CD4-positive, alpha-beta T cell treated with Interleukin-6 for 4 hours (primary cell): Measurements from ENCODE around the gene CLDN25.
A peak's percentile ranks its signal among the peaks of the same experiment; 100 is the strongest.
"Not testable (repeated sequence)": the region's sequence is repeated elsewhere in the genome, so short reads cannot be mapped to it uniquely, and the experiment has no call there.

ENCODE experiments used
- DNase-seq: peaks from one replicate; pipeline ENCODE4 v3.0.0-alpha.2; 2020; ENCODE audit warnings: mixed read lengths

Gene CLDN25

DNA sequence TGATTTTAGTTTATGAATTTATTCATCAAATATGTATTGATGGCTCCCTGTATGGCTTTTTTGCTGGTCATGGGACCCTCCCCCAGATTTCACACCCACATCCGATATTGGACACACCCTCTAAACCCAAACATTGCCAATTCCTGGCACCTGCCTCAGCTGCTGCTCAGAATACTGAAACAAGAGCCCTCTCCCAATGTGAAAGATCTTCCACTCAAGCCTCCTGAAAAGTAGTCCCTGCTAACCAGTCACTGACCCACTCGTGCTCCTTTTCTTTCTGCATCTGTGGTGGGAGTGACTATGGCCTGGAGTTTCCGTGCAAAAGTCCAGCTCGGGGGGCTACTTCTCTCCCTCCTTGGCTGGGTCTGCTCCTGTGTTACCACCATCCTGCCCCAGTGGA is at the start of gene CLDN25:
CLDN25 (plus strand) TSS at position 301 of the 400 bp plus-strand sequence; CDS start at position 301, 0 bp downstream.
- DNase-seq = no peak

DNA sequence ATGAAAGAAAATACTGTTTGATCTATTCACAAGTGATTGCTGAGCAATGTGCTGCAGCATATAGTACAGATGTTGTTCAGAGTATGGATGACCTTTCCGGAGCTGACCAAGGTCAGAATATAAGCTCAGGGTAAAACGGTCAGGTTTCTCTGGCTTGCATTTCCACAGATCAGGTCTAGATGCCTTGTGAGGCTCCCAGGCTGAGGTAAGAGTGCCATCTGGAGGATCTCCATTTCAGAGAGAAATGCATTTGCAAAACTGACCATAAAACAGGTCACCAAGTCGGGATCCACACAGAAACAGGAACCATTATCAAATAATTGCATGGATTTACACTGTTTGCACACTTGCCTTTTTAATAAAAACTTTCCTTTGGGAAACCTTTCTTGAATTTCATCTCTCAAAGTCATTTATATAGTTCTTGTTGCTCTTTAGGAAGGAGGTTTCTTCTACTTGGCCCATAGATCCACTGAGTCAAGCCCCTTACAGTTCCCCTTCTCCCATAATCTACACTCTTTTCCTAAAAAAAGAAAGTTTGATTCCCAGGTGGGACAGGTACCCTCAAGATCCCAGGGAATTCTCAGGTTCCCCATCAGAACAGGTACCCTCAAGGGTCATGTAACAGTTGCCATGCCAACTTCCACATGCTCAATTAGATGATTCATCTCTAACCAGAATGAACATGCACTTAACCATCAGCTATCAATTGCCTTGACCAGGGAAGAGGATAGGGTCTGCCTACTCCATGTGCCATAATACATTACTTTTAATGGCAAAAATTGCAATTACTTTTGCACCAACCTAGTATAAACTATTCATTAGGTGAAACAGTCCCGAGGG is 48.5 kb upstream of the CLDN25 start:
- DNase-seq = no peak

DNA sequence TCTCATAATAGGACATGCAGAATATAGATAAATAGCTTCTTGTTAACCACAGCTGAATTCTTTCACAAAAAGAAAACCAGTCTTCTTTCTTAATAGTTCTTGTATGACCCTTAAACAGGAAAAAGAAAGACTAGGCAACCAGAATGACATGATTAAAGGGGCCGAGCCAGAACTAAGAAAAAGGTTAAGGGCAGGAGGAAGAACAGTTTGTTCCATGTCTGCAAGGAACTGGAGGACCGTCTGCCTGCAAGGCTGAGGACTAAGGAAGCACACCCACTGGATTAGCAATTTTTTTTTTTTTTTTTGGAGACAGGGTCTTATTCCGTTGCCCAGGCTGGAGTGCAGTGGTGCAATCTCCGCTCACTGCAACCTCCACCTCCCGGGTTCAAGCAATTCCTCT is 47.5 kb upstream of the CLDN25 start:
- no peak for DNase-seq

DNA sequence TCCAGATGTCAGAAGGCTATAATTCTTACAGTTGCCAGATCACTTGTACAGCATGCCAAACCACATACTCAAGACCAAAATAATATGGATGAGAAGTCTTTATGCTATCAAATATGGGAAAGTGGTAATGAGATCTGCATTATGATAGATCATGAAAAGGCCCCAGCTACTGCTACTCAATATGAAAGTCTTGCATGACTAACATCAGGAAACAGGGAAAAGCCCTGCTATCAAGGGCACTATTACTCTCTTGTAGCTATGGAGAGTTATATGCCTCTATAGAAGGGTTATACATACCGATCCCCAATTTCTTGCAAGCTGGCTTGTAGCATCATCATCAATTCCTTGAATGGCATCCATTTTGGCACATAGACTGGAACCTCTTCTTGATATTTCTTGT is 43.3 kb upstream of the CLDN25 start:
- no peak for DNase-seq

DNA sequence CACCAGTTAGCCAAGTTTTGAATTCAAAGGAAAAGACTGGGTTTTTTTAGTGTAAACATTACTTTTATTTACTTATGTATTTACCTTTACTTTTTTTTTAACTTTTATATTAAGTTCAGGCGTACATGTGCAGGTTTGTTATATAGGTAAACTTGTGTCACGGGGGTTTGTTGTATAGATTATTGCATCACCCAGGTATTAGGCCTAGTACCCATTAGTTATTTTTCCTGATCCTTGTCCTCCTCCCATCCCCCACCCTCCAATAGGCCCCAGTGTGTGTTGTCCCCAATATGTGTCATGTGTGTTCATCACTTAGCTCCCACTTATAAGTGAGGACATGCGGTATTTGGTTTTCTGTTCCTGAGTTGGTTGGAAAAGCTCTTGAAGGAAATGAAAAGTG is 26.7 kb upstream of the CLDN25 start:
- DNase-seq = no peak

DNA sequence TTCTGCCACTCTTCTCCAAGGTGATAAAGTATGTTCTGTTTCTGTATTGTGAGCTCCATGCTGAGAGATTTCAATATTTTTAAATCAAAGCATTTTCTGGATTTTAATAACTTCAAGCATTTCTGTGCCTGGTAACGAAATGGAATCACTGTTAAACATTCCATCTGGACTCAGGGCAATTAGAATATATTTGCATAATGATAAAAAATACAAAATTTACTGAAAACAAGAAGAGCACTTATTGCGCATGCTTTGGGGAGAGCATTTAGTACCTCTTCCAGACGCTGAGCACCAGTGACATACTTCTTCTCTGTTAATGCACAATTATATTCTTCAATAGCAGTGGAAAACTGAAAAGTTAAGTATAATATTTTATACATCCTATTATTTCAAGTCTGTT is 19.4 kb upstream of the CLDN25 start:
- DNase-seq = no peak

DNA sequence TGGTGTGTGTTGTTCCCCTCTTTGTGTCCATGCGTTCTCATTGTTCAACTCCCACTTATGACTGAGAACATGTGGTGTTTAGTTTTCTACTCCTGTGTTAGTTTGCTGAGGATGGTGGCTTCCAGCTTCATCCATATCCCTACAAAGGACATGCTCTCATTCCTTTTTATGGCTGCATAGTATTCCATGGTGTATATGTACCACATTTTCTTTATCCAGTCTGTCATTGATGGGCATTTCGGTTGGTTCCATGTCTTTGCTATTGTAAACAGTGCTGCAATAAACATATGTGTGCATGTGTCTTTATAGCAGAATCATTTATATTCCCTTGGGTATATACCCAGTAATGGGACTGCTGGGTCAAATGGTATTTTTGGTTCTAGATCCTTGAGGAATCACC is 16.6 kb upstream of the CLDN25 start:
- DNase-seq = not testable (repeated sequence)

DNA sequence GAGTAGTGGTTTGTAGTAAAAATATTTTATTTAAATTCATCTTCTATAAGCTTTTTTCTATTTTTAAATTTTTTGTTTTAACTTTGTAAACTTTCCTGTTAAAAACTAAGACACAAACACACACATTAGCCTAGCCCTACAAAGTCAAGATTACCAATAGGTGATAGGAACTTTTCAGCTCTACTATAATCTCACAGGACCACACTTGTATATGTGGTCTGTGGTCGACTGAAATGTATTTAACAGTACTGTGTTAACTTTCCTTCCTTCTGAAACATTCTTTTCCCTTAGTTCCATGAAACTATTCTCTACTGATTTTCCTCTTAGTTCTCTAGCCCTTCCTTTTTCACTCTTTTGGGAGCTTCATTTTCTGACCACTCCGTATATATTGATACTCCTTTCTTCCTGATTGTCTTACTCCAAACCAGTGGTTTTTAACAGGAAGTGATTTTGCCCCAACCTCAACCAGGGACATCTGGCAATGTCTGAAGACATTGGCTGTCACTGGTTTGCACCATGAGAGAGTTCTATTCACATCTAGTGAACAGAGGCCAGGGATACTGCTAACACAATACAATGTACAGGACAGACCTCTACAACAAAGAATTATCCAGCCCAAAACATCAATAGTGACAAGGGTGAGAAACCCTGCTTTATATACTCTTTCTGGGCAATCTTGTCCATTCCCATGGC is 14.9 kb upstream of the CLDN25 start:
- DNase-seq = no peak

DNA sequence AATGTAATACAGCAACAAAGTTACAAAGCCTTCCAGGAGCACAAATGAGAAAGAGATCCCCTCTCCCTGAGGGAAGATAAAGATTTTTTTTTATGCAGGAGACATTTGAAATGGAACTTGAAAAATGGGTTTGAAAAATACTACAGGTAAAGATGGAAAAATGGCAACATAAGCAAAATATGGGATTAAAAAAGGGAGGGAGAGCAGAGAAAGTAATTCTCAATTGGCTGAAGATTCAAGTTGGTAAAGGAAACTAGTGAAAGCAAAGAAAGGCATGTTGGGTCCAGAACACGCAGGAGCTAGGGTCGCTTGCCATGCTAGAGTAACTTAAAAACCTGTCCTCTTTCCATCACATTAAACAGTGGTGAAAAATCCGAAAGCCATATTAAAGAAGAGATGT is 7.6 kb upstream of the CLDN25 start:
- no peak for DNase-seq

DNA sequence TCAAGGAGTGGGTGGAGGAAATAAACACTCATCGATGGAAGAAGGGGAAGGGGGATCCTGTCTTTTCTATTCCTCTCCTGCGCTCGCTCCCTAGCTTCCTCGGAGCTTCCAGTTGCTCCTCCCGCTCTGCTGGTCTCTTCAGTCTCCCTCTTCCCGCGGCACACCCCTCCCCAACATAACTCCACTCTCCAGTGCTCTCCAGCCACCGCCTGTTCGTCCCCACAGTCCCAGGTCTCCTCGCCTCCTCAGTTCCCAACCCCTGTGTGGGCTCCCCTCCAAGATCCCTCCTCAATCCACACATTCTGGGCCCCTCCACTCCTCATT is 6.5 kb upstream of the CLDN25 start:
- no peak for DNase-seq

DNA sequence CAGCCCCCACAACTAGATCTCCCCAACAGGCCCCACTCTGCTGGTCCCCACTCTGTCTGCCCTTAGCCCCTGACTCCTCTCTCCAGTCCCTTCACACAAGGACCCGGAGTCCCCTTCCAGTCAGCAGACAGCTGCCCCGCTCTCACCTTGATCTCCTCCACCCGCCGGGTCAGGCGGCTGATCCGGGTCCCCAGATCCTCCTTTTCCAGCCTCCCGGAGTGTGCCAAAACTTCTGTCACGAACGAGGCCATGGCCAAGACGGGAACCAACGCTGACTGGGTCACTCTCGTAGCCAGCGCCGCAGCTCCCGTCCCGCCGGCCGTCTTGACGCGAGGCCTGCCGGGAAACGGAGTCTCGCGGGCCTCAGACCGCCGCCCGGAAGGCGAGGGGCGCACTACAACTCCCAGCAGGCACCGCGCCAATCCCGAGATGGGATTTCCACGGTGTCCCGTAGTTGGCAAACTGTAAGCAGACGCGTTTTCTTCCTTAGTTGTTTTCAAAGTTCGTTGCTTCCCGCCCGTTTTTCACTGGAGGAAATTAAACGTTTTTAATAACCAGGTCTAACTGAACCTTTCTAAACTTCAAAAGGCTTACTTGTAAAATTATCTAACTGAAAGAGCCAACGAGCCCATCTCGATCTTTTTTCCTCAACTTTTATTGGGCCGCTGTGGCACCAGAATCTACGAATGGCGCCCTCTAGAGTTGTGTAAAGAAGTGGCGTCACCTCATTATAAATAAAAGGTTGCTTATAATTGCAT is 6.0 kb upstream of the CLDN25 start, which contains the start of gene ZW10:
ZW10 (minus strand) TSS at position 277 of the 758 bp plus-strand sequence; CDS start at position 251, 26 bp downstream.
- peak; percentile 93 for DNase-seq

DNA sequence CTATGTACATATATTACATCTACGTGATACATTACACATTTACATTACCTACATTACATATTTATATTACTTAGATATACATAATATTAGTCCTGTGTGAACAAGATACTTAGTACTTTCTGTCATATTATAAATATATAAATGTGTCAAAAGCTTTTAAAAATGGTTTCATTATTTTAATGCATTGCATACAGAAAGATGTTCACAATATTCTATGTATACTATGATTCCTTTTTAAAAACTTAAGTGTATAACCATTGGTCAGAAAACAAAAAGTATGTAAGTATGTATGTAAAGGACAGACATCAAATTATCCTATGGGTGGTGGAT is 5.5 kb upstream of the CLDN25 start:
- DNase-seq = no peak

DNA sequence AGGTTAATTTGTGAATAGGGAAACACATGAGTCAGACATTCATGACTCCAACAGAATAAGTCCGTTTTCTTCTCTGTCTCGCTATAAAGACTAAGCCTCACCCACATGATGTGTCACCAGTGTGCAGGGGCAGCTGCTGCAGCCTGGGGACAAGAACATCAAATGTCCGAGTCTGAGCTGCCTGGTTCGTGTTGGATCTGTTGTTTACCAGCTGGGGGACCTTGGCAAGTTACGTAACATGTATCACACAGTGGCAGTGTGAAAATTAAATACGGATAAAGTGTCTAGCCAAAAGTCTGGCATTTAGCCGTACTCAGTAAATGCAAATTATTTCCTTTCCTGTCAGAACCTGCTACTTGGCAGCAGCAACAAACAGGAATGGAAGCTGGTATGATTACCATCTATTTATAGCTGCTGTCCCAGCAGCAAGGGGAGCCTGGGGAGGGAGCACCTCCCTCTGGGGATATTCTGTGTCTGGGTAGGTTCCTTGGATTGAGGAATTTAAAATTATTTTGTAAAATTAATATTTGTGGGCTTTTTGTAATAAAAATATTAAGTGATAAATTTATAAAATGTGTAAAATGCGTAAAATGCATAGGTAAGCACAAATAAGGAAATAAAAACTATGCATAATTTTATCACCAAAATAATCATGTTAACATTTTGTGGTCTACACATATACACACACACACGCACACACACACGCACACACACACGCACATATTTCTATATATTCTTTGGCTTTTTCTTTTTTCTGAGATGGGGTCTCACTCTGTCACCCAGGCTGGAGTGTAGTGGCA is 1.3 kb upstream of the CLDN25 start:
- DNase-seq = no peak

DNA sequence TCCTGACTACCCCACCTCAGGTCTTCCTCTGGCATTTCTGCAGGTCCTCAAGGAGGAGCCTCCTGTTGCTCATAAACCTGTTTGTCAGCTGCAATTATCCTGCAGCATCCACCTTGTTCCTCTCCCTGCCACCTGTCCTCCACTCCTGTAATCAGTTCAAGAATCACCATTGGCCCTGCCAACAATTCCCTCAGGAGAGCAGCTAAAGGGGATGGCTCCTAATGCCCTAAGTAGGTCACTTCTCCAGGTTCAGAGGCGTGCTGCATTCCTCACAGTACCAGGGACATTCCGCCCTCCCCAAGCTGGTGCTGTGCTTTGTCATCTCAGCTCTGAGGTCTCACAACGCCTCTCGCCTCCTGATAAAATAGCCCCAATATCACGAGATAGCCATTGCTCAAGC is 2.1 kb downstream of the CLDN25 start:
- DNase-seq = no peak

DNA sequence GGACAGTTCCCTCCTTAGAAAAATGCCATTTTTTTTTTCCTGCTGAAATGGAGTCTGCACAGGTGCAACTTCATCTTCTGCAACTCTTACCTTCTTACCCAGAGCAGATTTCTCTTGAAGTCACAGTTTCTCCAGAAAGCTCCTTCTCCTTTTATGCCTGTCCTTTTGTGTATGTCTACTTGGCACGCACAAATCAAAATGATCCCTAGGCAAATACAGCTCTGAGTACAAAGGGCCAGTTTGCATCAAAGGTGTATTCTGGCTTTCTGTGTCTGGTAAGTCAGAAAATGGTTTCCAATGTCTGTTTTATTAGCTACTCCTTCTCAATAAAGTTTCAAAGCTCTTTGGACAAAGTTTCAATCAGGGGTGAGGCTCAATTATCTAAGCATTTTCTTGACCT is 2.5 kb downstream of the CLDN25 start:
- no peak for DNase-seq

DNA sequence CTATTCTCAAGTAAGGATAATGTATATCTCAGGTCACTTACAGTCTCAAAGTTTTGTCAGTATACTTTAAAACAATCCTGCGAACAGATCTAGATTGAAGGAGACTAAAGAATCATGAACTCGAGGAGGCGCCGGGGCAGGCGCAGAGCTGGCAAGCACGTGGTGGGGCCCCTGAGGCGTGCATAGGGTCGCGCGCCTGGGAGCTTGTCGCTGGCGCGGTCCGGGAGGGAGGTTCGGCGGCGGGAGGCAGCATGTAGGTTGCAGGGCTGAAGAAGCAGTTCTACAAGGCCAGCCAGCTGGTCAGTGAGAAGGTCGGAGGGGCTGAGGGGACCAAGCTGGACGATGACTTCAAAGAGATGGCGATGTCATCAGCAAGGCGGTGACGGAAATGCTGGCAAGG is 9.4 kb downstream of the CLDN25 start:
- not testable (repeated sequence) for DNase-seq

DNA sequence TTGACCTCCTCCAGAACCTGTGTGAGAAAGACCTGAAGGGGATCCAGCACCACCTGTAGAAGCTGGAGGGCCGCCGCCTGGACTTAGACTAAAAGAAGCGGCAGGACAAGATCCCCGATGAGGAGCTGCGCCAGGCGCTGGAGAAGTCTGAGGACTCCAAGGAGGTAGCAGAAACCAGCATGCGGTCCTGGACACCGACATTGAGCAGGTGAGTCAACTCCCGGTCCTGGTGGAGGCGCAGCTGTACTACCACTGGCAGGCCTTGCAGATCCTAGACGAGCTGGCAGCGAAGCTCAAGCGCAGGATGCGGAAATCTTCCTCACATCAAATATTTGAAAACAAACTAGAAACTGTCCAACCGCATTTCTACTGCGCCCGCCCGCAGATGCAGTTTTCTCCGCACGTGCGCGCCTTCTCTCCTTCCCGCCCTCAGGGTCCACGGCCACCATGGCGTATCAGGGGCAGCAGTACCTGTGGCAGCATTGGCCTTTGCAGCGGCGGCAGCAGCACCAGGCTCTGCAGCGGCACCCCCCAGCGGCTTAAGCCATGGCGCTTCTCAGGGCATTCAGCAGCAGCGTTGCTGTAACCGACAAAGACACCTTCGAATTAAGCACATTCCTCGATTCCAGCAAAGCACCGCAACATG is 10.2 kb downstream of the CLDN25 start:
- no peak for DNase-seq

DNA sequence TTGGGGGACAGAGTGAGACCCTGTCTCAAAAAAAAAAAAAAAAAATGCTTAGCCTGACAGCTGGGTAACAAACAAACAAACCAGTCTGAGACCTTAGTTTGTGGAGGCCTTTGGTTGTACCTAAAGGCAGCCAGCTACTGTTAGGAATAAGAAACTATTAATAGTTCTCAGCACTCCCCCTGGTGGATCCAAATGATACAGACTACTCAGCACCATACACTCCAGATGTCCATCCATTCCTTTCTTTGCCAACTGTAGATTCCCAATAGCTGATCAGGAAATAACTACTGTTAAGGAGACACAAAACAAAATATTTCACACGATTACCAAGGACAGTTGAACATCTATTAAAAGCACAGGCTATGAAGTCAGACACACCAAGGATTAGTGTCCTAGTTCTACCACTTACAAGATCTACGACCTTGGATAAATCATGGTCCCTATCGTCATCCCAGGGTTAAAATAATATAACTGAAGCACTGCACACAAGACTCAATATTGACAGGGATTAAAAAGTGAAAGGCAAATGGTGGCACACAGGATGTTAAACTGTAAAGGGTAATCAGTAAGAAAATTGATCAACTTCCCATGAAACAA is 17.2 kb downstream of the CLDN25 start:
- peak; percentile 19 for DNase-seq

DNA sequence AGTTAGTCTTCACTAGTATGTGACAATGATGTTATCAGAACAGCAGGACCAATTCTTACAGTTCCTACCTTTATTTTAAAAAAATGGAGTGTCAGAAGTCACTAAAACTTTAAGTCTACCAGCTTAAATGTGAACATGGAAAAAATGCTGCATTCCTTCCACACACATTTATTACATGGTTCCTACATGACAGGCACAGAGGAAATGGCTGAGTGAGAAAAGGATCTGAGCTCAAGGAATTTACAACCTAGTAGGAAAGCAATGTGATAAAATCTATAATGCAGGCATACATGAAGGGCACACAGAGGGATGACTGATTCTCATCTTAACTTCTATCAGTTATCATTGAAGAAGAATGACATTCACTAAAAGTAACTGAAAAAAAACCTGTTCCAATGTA is 23.0 kb downstream of the CLDN25 start:
- DNase-seq = no peak

DNA sequence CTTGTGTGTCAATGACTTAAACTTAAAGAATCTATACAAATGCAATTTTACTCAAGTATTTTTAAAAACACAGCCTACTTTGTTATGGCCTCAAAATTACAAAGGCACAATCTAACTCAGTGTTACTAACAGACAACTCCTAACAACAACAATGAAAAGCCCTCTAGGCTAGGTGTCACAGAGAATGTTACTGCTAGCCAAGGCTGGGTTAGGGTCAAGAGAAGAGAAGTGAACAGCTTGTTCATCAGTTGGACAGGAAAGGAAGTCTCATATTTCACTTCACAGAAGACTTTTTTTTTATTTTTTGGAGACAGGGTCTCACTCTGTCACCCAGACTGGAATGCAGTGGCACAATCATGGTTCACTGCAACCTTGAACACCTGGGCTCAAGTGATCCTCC is 26.0 kb downstream of the CLDN25 start:
- no peak for DNase-seq

DNA sequence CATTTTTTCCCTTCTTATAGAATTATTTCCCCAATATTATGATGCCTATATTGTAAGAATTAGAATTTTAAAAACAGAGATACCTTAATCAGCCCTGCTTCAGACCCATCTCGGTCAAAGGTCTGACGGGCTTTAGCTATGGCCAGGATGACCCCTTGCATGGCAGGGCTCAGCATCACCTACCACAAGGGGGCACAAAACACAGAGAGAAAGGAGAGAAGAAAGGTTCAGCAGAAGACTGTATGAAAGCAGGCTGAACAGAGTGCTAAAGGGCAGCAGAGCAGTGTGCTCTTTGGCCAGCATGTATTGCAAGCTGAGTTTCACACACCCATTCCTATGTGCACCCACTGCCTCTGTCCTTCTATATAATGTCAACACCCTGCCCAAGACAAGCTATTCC is 26.8 kb downstream of the CLDN25 start:
- DNase-seq = peak; percentile 2

DNA sequence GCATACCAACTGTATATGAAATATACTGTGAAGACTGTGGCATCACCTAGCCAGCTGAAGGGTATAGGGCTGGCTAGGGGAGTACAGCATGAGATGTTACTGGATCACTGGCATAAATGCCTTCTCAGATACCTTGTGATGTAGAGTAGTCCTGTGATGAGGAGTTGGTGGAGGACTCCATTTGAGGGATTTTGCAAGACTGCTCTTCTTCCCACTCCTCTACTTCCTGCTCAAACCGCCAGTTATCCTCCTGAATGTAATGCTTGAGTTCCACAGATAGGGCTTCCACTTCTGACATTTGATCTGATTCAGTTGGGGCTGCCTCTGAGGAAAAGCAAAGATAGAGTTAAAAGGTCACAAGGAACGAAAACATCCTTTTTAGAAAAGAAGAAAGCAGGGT is 29.3 kb downstream of the CLDN25 start:
- no peak for DNase-seq
